CD14-positive monocyte (primary cell): ENCODE measurements around the gene UGT1A8. TPM values are rescaled to one million over a fixed set of nuclear protein-coding genes. Genes with fewer than 3 reads are reported as not detected.

Experiments
- DNase-seq, 3 donors: peaks; one replicate each; pipeline ENCODE4 v3.0.0-alpha.2; 2011 to 2022
- H2AFZ ChIP-seq: 2 replicates; pipeline ENCODE4 v1.6.0; 2012; ENCODE audit warnings: mild to moderate bottlenecking, low read depth, low read length, inconsistent platforms; ENCODE audit not compliant: insufficient read depth, poor library complexity, severe bottlenecking
- H3K27ac ChIP-seq, 2 donors: 1 replicate in 1 of 2; 2 replicates in 1 of 2; pipeline ENCODE4 v1.5.1; 2012 to 2013; ENCODE audit warnings: low read length in 2 of 2, control low read depth in 1 of 2, inconsistent platforms in 1 of 2, low read depth in 1 of 2, mild to moderate bottlenecking in 1 of 2
- H3K27me3 ChIP-seq, 2 donors: one replicate each; pipeline versions ENCODE4 v1.6.0 to v1.6.1; 2011 to 2013; ENCODE audit warnings: low read length in 2 of 2; ENCODE audit not compliant: control insufficient read depth in 2 of 2, insufficient read depth in 2 of 2
- H3K36me3 ChIP-seq, 2 donors: replicated peaks in 1 of 2; 1 replicate in 1 of 2; 2 replicates in 1 of 2; pipeline versions ENCODE4 v1.5.1 to v1.6.1; 2012 to 2013; ENCODE audit warnings: low read length in 2 of 2, control low read depth in 1 of 2, inconsistent platforms in 1 of 2, mild to moderate bottlenecking in 1 of 2; ENCODE audit not compliant: insufficient read depth in 2 of 2, control insufficient read depth in 1 of 2
- H3K4me1 ChIP-seq, 2 donors: 1 replicate in 1 of 2; 2 replicates in 1 of 2; pipeline versions ENCODE4 v1.5.1 to v1.6.1; 2012 to 2013; ENCODE audit warnings: low read length in 2 of 2, control low read depth in 1 of 2, inconsistent platforms in 1 of 2, mild to moderate bottlenecking in 1 of 2, moderate library complexity in 1 of 2; ENCODE audit not compliant: insufficient read depth in 2 of 2, control insufficient read depth in 1 of 2
- H3K4me2 ChIP-seq: replicated peaks from 2 replicates; pipeline ENCODE3; 2012; ENCODE audit warnings: low read length, moderate library complexity, mild to moderate bottlenecking; ENCODE audit not compliant: poor library complexity, severe bottlenecking; ENCODE audit errors: extremely low read depth
- H3K4me3 ChIP-seq, 3 experiments: fragments of 200-600 bp in 1 of 3; sonication (generic) in 1 of 3; replicated peaks in 1 of 3; 1 replicate in 2 of 3; 2 replicates in 1 of 3; pipeline ENCODE4 v1.5.1; 2011 to 2013; ENCODE audit warnings: low read length in 3 of 3, mild to moderate bottlenecking in 3 of 3, control low read depth in 2 of 3, low read depth in 2 of 3, inconsistent platforms in 1 of 3, moderate library complexity in 1 of 3
- H3K79me2 ChIP-seq: 2 replicates; pipeline ENCODE4 v1.6.0; 2012; ENCODE audit warnings: mild to moderate bottlenecking, control low read depth, inconsistent platforms, low read length, moderate library complexity; ENCODE audit not compliant: insufficient read depth
- H3K9ac ChIP-seq: 2 replicates; pipeline ENCODE4 v1.6.0; 2017; ENCODE audit warnings: low read length, mild to moderate bottlenecking; ENCODE audit not compliant: insufficient read depth, poor library complexity, severe bottlenecking
- H3K9me3 ChIP-seq, 2 donors: replicated peaks in 1 of 2; 1 replicate in 1 of 2; 2 replicates in 1 of 2; pipeline versions ENCODE4 v1.5.1 to v1.6.1; 2012 to 2013; ENCODE audit warnings: low read length in 2 of 2, control low read depth in 1 of 2; ENCODE audit not compliant: control insufficient read depth in 1 of 2, insufficient read depth in 1 of 2
- H4K20me1 ChIP-seq: 2 replicates; pipeline ENCODE4 v1.6.0; 2012; ENCODE audit warnings: mild to moderate bottlenecking, low read length, control low read depth, moderate library complexity; ENCODE audit not compliant: insufficient read depth
- H3K27ac Mint-ChIP-seq, 7 donors: one replicate each; pipeline ENCODE4 v1.8.0; 2020; ENCODE audit warnings: mild to moderate bottlenecking in 7 of 7, mixed read lengths in 7 of 7, moderate library complexity in 6 of 7, inconsistent platforms in 2 of 7
- H3K27me3 Mint-ChIP-seq, 3 donors: one replicate each; pipeline ENCODE4 v1.8.0; 2021 to 2022; ENCODE audit warnings: low read depth in 3 of 3, mild to moderate bottlenecking in 3 of 3, mixed read lengths in 3 of 3, moderate library complexity in 3 of 3, inconsistent platforms in 1 of 3
- H3K36me3 Mint-ChIP-seq, 2 donors: one replicate each; pipeline ENCODE4 v1.8.0; 2020; ENCODE audit warnings: mixed read lengths in 2 of 2, inconsistent platforms in 1 of 2, mild to moderate bottlenecking in 1 of 2
- H3K4me1 Mint-ChIP-seq: one replicate; pipeline ENCODE4 v1.8.0; 2020; ENCODE audit warnings: mild to moderate bottlenecking, mixed read lengths
- H3K4me3 Mint-ChIP-seq, 2 donors: one replicate each; pipeline ENCODE4 v1.8.0; 2020; ENCODE audit warnings: mild to moderate bottlenecking in 2 of 2, mixed read lengths in 2 of 2, moderate library complexity in 1 of 2
- H3K9me3 Mint-ChIP-seq, 7 donors: one replicate each; pipeline ENCODE4 v1.8.0; 2020 to 2022; ENCODE audit warnings: mixed read lengths in 7 of 7, mild to moderate bottlenecking in 6 of 7, moderate library complexity in 6 of 7, inconsistent platforms in 2 of 7
- WGBS: methylation state at CpG from one replicate; pipeline ENCODE4 v1.1.5; 2013; ENCODE audit warnings: missing lambda C conversion rate; ENCODE audit not compliant: insufficient coverage; 5-methylcytosine and 5-hydroxymethylcytosine counted together
- intact Hi-C, 2 donors: fragments of 100-400 bp; cut with micrococcal nuclease; formaldehyde crosslinking; loops; one replicate each; pipeline versions ENCODE4 v1.15.0 to v1.15.1; 2023
- polyA plus RNA-seq, 3 donors: library from polyadenylated mRNA; depleted of rRNA in 1 of 3; unstranded in 2 of 3; stranded (reverse) in 1 of 3; fragments of 300-500 nt in 2 of 3; fragments of >200 nt in 1 of 3; fragmentation: Illumina TruSeq in 2 of 3; gene quantifications; 1 replicate in 2 of 3; 2 replicates in 1 of 3; pipeline ENCODE4 v1.2.3, GENCODE V29; 2012 to 2021
- TF ChIP-seq, protein P1 (sequence below): fragments of 200-600 bp; IDR thresholded peaks from one replicate; pipeline ENCODE4 v1.8.0; 2022; ENCODE audit warnings: antibody characterized with exemption, mild to moderate bottlenecking

UGT1A8 gene
- polyA plus RNA-seq, 3 donors, result not detected

DNA sequence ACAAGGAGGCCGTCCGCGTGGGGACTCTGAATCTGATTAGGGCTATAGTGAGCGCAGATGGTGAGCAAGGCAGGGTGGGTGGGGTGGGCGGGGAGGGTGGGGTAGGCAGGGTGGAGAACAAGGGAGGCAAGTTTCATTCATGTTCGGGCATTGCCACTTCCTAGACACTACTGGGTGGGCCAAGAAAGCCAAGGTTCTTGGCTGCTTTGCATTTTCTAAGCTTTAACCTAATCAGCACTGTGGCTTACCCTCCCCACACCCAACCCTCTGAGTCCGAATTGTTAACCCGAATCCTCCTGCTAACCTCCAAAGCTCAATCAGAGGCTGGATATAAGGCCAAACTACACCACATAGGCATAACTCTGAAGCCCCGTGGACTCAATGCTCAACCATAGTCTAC lies 178.8 kb downstream of the UGT1A8 start:
- Histone ChIP-seq H3K27ac (no peak overlapping the region), H2AFZ (no peak overlapping the region), H3K79me2 (no peaks in the 10 kb centered on the region), H3K9me3 (no peaks in the 10 kb centered on the region), H3K9ac (no peak overlapping the region), H3K36me3 (no peaks in the 10 kb centered on the region), H4K20me1 (no peaks in the 10 kb centered on the region), H3K4me3 (no peak overlapping the region), H3K4me2 (no peak overlapping the region), H3K27me3 (no peaks in the 10 kb centered on the region), H3K4me1 (no peaks in the 10 kb centered on the region)
- H3K27ac Mint-ChIP-seq, result no peak overlapping the region
- H3K9me3 Mint-ChIP-seq, result peaks cover 0 to 2% (median 0%) of the 10 kb centered on the region in 7 donors
- 92% methylated on average over 3 of the region's 9 CpGs for WGBS
- intact Hi-C loops, result no loop called here
- no peaks in the 10 kb centered on the region for H3K4me1 Mint-ChIP-seq
- H3K4me3 Mint-ChIP-seq, result no peak overlapping the region
- peaks cover 0 to 9% (median 7%) of the 10 kb centered on the region in 3 donors for H3K27me3 Mint-ChIP-seq
- no peaks in the 10 kb centered on the region for H3K36me3 Mint-ChIP-seq
- TF ChIP-seq, protein P1, sequence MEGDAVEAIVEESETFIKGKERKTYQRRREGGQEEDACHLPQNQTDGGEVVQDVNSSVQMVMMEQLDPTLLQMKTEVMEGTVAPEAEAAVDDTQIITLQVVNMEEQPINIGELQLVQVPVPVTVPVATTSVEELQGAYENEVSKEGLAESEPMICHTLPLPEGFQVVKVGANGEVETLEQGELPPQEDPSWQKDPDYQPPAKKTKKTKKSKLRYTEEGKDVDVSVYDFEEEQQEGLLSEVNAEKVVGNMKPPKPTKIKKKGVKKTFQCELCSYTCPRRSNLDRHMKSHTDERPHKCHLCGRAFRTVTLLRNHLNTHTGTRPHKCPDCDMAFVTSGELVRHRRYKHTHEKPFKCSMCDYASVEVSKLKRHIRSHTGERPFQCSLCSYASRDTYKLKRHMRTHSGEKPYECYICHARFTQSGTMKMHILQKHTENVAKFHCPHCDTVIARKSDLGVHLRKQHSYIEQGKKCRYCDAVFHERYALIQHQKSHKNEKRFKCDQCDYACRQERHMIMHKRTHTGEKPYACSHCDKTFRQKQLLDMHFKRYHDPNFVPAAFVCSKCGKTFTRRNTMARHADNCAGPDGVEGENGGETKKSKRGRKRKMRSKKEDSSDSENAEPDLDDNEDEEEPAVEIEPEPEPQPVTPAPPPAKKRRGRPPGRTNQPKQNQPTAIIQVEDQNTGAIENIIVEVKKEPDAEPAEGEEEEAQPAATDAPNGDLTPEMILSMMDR, result no peak
- DNase-seq, result no peak

DNA sequence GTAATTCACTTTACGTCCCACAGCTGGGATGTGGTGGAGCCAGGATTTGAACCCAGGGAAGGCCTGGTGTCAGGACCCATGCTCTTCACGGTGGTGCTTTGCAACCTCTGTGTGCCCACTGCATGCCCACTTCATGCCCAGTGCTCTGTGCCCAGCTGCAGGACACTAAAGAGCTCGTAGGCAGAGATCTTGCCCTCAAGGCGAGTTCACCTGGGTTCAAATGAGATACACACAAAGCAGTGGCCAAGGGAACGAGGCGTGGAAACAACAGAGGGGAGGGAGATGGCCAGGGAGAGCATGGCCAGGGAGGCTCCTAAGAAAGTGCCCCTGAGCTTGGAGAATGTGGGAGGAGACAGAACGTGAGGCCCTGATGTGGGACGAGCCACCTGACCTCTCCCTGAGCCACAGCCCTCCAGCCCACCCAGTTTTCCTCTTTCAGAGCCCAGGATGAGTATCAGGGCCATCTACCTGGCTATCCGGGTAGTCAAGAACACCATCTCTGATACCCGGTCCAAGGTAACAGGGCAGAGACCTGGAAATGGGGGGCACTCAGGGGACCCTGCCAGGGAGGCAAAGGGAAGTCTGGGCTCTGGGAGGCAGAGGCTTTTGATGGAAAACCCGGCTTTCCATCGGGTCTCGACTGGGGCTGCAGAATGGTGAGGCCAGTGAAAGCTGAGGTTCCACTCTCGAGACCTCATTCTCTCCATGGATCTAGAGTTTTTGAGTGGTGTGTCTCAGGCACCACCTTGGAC lies 181.1 kb downstream of the UGT1A8 start:
- Histone ChIP-seq H3K27ac (no peak overlapping the region), H2AFZ (no peak overlapping the region), H4K20me1 (no peaks in the 10 kb centered on the region), H3K9me3 (no peaks in the 10 kb centered on the region), H3K27me3 (no peaks in the 10 kb centered on the region), H3K4me3 (no peak overlapping the region), H3K9ac (no peak overlapping the region), H3K4me2 (no peak overlapping the region), H3K79me2 (no peaks in the 10 kb centered on the region), H3K36me3 (no peaks in the 10 kb centered on the region), H3K4me1 (no peaks in the 10 kb centered on the region)
- TF ChIP-seq, protein P1, result no peak
- peaks cover 0 to 11% (median 7%) of the 10 kb centered on the region in 3 donors for H3K27me3 Mint-ChIP-seq
- H3K27ac Mint-ChIP-seq, result no peak overlapping the region
- H3K9me3 Mint-ChIP-seq, result peaks cover 0 to 2% (median 0%) of the 10 kb centered on the region in 7 donors
- WGBS, result 89% methylated on average over 12 of the region's 14 CpGs
- no peaks in the 10 kb centered on the region for H3K36me3 Mint-ChIP-seq
- intact Hi-C loops, result no loop called here
- H3K4me1 Mint-ChIP-seq, result no peaks in the 10 kb centered on the region
- DNase-seq, result no peak
- no peak overlapping the region for H3K4me3 Mint-ChIP-seq
